GM21390 (cell line): Measurements from ENCODE around the gene SPATS2L.
A peak's percentile ranks its signal among the peaks of the same experiment; 100 is the strongest.

Experiments
- ATAC-seq: cut with Tn5 transposase; IDR thresholded peaks from one replicate; pipeline ENCODE4 v1.9.1; 2021; ENCODE audit not compliant: unreplicated experiment

Gene SPATS2L

DNA sequence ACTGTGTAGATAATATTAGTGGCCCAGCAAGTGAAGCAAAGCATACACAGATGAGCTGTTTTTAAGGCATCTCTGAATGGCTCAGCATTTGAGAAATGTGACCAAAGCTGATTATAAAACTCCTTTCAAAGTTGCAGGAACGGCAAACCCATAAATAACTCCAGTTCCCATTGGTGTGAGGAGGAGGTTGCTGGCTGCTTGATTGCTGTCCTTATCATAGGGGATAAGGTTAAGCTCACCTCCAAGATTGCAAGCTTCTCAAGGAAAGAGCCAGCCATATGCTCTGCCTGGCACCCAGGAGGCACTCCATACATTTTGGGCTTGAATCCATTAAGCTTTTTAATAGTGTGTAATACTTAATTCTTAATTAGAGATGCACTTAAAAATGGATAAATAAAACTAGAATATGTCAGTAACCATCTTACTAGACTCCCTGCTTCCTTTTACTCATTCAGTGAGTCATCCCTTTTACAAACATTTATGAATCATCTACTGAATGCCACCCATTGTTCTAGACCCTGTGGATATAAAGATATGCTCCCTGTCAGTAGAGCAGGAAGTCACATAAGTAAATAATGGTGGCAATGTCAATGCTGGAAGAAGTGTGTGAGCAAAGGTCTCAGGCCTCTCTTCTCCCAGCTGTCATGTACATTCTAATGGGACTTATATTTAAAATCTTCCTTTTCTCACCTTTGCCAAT is 99.3 kb downstream of the SPATS2L start:
- ATAC-seq = no peak

GRCh38 chr2:200406379-200406778 is 99.9 kb downstream of the SPATS2L start:
- ATAC-seq = peak; percentile 65

DNA sequence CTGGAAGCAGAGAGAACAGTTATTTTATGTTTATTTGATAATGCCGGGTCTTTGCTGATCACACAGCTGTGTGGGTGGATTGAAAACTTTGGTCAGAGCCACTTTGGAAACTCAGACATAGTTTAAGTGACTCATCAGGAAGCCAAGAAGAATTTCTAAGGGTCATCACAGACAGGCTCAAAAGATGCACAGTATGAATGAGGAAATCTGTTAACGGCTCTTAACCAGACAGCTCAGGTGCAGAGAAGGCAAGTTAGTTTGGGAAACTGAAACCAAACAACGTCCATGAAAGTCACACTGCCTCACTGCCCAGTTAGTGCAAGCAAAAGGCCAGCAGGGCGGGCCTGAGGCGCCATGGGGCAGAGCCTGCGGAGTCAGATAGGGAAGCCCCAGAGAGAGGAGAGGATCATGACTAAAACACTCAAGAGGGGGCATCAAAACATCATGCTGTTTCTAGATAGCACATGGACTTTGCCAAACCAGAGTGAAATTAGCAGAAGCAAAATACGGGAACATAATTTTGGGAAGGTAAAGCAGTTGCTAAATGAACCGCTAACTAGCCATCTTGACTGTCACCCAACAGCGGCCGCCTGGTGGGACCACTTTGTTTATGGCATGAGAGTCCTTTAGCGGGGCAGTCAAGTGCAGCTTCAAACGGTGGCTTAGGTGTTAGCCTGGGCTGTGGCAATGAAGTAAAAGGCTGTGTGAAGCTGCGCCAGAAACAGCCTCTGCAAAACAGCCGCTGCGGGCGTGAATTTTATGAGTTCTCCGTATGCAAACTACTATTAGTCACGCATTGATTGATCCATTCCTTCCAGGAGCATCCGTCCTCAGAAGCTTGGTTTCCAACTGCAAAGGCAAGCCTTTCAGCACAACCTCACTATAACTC is 102.2 kb downstream of the SPATS2L start:
- no peak for ATAC-seq

- ATAC-seq = no peak
Measured at GRCh38 chr2:200411831-200412230, 105.3 kb downstream of the SPATS2L start.

GRCh38 chr2:200414367-200414766 is 107.9 kb downstream of the SPATS2L start:
- ATAC-seq = no peak

- no peak for ATAC-seq
Measured at GRCh38 chr2:200415455-200415854, 109.0 kb downstream of the SPATS2L start.

GRCh38 chr2:200416878-200417277 is 110.4 kb downstream of the SPATS2L start:
- no peak for ATAC-seq

DNA sequence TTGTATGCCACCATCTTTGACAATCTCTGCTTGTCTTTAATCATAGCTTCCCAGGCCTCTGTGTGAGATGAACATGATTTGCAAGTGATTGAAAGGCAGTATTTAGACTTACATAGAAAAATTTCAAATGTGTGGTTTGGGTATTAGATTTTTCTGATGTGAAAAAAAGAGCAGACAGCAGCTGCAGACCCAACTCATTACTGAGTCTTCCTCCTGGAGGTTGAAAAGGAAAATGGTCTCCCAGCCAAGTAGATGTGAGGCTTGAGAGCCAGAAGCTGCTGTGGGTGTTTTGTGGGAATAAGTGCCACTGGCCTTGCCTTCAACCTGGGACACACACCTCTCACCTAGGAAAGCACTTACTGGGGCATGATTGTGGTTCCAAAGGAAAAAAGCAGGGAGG is 110.9 kb downstream of the SPATS2L start:
- ATAC-seq = no peak

- no peak for ATAC-seq
Measured at GRCh38 chr2:200418399-200418798, 111.9 kb downstream of the SPATS2L start.

DNA sequence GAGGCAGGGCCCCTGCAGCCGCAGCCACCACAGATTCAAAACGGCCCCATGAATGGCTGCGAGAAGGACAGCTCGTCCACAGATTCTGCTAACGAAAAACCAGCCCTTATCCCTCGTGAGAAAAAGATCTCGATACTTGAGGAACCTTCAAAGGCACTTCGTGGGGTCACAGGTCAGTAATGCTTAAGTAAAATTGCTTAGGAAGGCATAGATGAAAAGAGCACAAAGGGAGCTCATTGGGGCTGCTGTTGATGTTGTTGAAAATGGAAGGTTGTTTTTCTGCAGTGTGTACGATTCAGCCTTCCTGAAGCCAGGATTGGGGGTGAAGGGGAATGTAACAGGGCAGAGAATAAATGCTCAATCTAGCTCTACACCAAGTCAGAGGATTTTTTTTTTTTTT is 112.8 kb downstream of the SPATS2L start:
- ATAC-seq = no peak

GRCh38 chr2:200421270-200421669 is 114.8 kb downstream of the SPATS2L start:
- ATAC-seq = no peak

GRCh38 chr2:200422071-200422470 is 115.6 kb downstream of the SPATS2L start:
- ATAC-seq = no peak

- ATAC-seq = no peak
Measured at GRCh38 chr2:200422532-200423261, 116.2 kb downstream of the SPATS2L start.

GRCh38 chr2:200423541-200423940 is 117.0 kb downstream of the SPATS2L start:
- ATAC-seq = no peak

- no peak for ATAC-seq
Measured at GRCh38 chr2:200425026-200425821, 118.7 kb downstream of the SPATS2L start.

DNA sequence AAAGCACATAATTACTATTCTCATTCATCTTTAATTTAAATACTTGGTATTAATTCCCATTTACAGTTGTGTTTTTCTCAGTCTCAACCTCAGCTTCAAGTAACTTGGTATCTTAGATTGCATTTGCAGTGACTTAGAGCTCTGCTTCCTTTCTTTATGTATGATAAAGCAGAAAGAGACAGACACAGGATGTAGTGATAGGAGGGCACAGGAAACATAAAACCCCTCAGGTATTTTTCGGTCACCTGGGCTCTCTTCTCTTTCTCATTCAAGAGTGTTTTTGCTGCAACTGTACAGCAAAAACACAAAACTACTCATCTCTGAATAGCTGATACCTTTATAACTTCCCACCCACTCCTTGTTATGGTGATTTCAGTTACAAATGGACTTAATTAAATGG is 120.3 kb downstream of the SPATS2L start:
- no peak for ATAC-seq

- peak; percentile 82 for ATAC-seq
Measured at GRCh38 chr2:200428961-200429665, 122.6 kb downstream of the SPATS2L start.

DNA sequence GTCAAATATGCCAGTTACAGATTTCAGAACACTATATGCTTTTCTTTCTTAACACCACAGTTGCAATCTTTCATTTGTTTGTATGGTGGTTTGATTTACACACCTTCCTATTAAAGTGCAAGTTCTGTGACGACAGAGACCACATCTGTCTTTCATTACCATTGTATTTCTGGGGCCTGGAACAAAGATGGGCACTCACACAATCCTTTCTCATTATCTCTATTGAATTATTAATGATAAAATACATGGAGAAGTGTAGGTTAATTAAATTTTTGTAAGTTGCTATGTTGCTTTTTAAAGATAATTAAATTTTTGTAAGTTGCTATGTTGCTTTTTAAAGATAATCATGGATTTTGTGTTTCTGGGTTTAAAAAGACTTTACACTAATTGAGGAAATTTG is 123.5 kb downstream of the SPATS2L start:
- ATAC-seq = no peak

- no peak for ATAC-seq
Measured at GRCh38 chr2:200431996-200432705, 125.7 kb downstream of the SPATS2L start.

GRCh38 chr2:200435379-200435778 is 128.9 kb downstream of the SPATS2L start:
- no peak for ATAC-seq
